Measurements from ENCODE around the gene BABAM2. TPM values are rescaled to one million over a fixed set of nuclear protein-coding genes. Genes with fewer than 3 reads are reported as not detected.

Gene BABAM2
- total and polyA plus RNA-seq, 10 of the 15 experiments (the other 5 are each of a cell fraction or from before 2014, with no cell fraction given): 30.7 to 59.9 (median 44.5) TPM

GRCh38 chr2:28233164-28233676 lies 342.7 kb downstream of the BABAM2 start (continued):
- no peak for TF ChIP-seq REST (IDR thresholded peaks at IDR 0.05; ENCODE audit: low read depth, low read length)
- TF ChIP-seq PAX5 (IDR thresholded peaks at IDR 0.05; ENCODE audit: borderline replicate concordance, low read depth, low read length): no peak
- no peak for TF ChIP-seq STAT3 (IDR thresholded peaks at IDR 0.05; ENCODE audit: low read depth, low read length)
- no peak for TF ChIP-seq ZNF622 (IDR thresholded peaks at IDR 0.05)
- no peak for TF ChIP-seq RB1 (IDR thresholded peaks at IDR 0.05; ENCODE audit: borderline replicate concordance)
- no peak for TF ChIP-seq ZBED1 (IDR thresholded peaks at IDR 0.05; ENCODE audit: borderline replicate concordance)
- TF ChIP-seq BHLHE40 (IDR thresholded peaks at IDR 0.05; ENCODE audit: borderline replicate concordance in 1 of 2, low read depth in 2 of 2, low read length in 1 of 2): no peak
- no peak for TF ChIP-seq YBX1 (IDR thresholded peaks at IDR 0.05)

GRCh38 chr2:28234807-28235206 lies 344.3 kb downstream of the BABAM2 start:
- ChIA-PET CTCF (no interaction called here), POLR2A (no interaction called here), RAD21 (ENCODE audit: unreplicated experiment) (no interaction called here), SMC1A (ENCODE audit: uncharacterized antibody, unreplicated experiment) (no interaction called here)
- Histone ChIP-seq H2AFZ (ENCODE audit: control insufficient read depth, low read depth, low read length) (no peak overlapping the region), H3K27me3 (replicated peaks in 1 of 2; ENCODE audit: control insufficient read depth in 2 of 2, insufficient read depth in 2 of 2, low read length in 1 of 2) (no peaks in the 10 kb centered on the region), H3K4me1 (ENCODE audit: control insufficient read depth, insufficient read depth, low read length) (no peaks in the 10 kb centered on the region), H3K4me2 (ENCODE audit: control insufficient read depth, insufficient read depth) (no peak overlapping the region), H3K79me2 (ENCODE audit: control insufficient read depth, insufficient read depth, low read length) (no peaks in the 10 kb centered on the region), H3K27ac (ENCODE audit: control insufficient read depth, insufficient read depth) (no peak overlapping the region), H3K9ac (ENCODE audit: control insufficient read depth, insufficient read depth, low read length) (no peak overlapping the region), H3K36me3 (ENCODE audit: control insufficient read depth in 2 of 2, insufficient read depth in 2 of 2, low read length in 1 of 2) (no peaks in the 10 kb centered on the region), H4K20me1 (ENCODE audit: control insufficient read depth, insufficient read depth) (no peaks in the 10 kb centered on the region), H3K9me3 (replicated peaks; ENCODE audit: control insufficient read depth, insufficient read depth, low read length) (no peaks in the 10 kb centered on the region), H3K4me3 (no peak overlapping the region)
- no TSS peak for BruUV-seq (replicated peaks)
- FAIRE-seq (peak; percentile 18), DNase-seq (ENCODE audit: low read depth, low spot score) (no peak), ATAC-seq (no peak)
- intact Hi-C loops (cut with micrococcal nuclease; ENCODE audit: unreplicated experiment) (no loop called here), in situ Hi-C loops (cut with MboI) (no loop called here)
- 61% methylated on average over 2 of the region's 2 CpGs for WGBS (ENCODE audit: insufficient coverage, insufficient replicate concordance, low lambda C conversion rate, missing lambda C conversion rate)
- TF ChIP-seq ZNF687 (IDR thresholded peaks at IDR 0.05): no peak
- TF ChIP-seq IKZF1 (conservative IDR thresholded peaks at IDR 0.05): no peak
- no peak for TF ChIP-seq FOXM1 (IDR thresholded peaks at IDR 0.05; ENCODE audit: low read depth, low read length)
- TF ChIP-seq JUND (IDR thresholded peaks at IDR 0.05; ENCODE audit: low read depth, low read length): no peak
- no peak for TF ChIP-seq RCOR1 (conservative IDR thresholded peaks at IDR 0.05; ENCODE audit: low read depth, low read length)
